HG03097 (cell line): ENCODE data around the gene CYBA.
"Not testable (repeated sequence)": the region's sequence is repeated elsewhere in the genome, so short reads cannot be mapped to it uniquely, and the experiment has no call there.

Source experiments
- ATAC-seq: cut with Tn5 transposase; IDR thresholded peaks from one replicate; pipeline ENCODE4 v1.9.1; 2021; ENCODE audit not compliant: unreplicated experiment, low FRiP score

The CYBA gene

DNA sequence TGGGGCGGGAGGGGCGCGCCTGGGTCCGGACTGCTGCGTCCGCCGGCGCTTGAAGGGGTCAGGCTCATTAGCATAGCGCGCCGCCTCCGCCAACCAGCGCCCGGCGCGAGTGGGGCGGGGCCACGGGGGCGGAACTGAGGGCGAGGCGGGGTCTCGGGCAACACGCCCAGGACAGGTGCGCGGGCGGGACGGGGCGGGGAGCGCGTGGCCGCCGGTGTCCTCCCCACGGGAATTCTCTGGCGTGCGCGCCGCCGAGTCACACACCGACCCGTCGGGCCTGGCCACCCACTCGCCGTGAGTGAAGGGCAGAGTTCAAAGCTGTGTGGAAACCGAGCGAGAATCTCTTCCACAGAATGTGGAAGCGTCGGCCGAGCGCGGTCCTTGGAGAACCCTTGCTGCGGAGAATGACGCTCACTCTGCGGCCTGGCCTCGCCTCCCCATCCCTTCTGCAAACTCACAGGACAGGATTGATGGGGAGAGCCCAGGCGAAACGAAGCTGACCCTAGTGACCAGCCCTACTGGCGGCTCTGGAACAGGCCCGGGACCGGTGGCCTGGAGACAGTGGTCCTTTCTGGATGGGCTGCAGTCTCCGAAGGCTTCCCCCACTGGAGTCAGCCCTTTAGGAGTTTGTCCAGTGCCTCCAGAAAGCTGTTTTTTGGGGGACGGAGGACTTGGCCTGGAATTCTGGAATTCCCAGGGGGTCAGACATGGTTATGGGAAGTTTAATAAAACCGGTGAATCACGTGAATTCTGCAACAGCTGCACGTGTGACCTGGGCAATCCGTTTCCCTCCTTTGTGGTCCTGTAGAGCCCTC lies 35.8 kb upstream of the CYBA start, which contains the start of gene SNAI3:
Gene SNAI3, minus strand, starts transcription at position 69 of the 815 bp plus-strand sequence. CDS start 101 bp downstream, outside the sequence.
- peak; percentile 51 for ATAC-seq

DNA sequence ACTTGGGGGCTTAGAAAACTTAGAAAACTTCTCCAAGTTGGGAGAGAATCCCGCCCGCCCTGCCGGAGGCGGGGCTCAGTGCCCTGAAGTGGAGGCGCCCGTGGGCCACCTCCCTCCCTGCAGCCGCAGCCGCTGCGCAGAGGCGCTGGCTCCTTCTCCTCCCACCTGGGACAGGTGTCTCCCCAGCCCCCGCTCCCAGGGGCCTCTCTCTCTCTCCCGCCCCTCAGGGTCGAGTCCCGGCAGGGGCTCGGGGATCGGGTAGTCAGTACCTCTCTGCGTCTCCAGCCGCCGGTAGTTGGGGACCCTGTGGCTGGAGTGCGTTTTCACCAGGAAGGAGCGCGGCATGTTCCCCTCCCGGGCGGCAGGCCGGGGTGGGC lies 35.2 kb upstream of the CYBA start:
- no peak for ATAC-seq

- ATAC-seq, result no peak
These were observed 34.6 kb upstream of the CYBA start for GRCh38 chr16:88685156-88686061.

DNA sequence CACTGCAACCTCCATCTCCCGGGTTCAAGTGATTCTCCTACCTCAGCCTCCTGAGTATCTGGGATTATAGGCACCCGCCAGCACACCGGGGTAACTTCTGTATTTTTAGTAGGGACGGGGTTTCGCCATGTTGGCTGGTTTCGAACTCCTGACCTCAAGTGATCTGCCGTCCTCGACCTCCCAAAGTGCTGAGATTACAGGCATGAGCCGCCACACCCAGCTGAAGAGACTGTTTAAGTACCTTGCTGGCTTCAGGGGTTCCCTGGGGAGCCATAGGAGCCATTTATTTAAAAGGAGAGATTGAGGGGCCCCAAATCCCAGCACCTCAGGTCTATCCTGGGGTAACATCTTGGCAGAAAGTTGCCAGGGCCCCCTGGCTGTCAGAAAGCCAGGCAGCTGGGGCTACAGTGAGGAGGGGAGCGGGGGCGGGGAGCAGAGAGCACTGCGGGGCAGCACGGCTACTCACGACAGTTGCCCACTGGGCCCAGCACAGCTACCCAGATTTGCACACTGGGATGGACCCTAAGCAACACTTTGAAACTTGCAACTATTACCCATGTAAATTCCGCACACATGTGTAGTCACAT lies 33.8 kb upstream of the CYBA start:
- no peak for ATAC-seq

GRCh38 chr16:88681709-88682451 lies 31.0 kb upstream of the CYBA start:
- ATAC-seq, result peak; percentile 64

GRCh38 chr16:88681084-88681680 lies 30.3 kb upstream of the CYBA start:
- ATAC-seq, result no peak

DNA sequence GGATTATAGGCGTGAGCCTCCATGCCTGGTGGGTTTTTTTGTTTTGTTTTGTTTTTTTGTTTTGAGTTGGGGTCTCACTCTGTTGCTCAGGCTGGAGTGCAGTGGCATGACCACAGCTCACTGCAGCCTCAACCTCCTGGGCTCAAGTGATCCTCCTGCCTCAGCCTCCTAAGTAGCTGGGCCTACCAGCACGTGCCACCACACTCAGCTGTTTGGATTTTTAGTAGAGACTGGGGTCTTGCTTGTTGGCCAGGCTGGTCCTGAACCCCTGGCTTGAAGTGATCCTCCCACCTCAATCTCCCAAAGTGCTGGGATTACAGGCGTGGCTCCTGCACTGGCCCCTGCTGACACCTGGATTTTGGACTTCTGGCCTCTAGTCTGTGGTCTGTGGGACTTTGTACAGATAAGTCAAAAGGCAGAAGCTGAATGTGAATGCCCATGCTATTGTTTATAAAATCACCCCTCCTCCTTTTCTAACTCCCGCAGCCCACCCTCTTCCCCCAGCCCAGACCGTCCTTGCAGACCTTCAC lies 29.8 kb upstream of the CYBA start:
- ATAC-seq, result no peak

GRCh38 chr16:88678224-88678979 lies 27.5 kb upstream of the CYBA start:
- no peak for ATAC-seq

- no peak for ATAC-seq
These were observed 26.9 kb upstream of the CYBA start for GRCh38 chr16:88677721-88678120.

- ATAC-seq, result no peak
These were observed 25.8 kb upstream of the CYBA start for GRCh38 chr16:88676502-88677242.

- no peak for ATAC-seq
These were observed 23.0 kb upstream of the CYBA start for GRCh38 chr16:88673716-88674379.

GRCh38 chr16:88672776-88673175 lies 21.9 kb upstream of the CYBA start:
- ATAC-seq, result no peak

DNA sequence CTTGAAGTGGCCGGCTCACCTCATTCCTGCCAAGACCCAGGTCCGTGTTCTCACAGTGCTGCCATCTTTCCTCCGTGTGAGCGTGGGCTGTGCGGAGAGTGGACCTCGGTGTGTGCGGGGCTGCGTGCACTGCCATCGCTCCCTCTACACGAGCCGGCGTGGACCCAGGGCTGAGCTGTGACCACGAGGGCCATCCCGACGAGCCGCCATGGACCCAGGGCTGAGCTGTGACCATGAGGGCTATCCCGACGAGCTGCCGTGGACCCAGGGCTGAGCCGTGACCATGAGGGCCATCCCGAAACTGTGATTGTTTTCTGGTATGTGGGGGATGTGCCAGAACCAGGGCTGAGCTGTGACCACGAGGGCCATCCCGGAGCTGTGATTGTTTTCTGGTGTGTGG lies 21.0 kb upstream of the CYBA start:
- ATAC-seq, result no peak

- ATAC-seq, result no peak
These were observed 19.1 kb upstream of the CYBA start for GRCh38 chr16:88669980-88670379.

DNA sequence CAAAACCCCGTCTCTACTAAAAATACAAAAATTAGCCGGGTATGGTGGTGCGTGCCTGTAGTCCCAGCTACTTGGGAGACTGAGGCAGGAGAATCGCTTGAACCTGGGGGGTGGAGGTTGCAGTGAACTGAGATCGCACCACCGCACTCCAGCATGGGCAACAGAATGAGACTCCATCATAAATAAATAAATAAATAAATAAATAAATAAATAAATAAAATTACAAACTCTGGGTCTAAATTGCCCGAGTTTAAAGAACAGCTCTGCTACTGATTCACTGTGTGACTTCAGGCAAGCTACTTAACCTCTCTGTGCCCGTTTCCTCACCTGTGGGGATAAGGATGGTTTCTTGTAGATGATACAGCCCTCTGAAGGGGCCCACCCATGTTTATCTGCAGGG lies 18.6 kb upstream of the CYBA start:
- not testable (repeated sequence) for ATAC-seq

GRCh38 chr16:88667461-88667860 lies 16.6 kb upstream of the CYBA start:
- ATAC-seq, result no peak

DNA sequence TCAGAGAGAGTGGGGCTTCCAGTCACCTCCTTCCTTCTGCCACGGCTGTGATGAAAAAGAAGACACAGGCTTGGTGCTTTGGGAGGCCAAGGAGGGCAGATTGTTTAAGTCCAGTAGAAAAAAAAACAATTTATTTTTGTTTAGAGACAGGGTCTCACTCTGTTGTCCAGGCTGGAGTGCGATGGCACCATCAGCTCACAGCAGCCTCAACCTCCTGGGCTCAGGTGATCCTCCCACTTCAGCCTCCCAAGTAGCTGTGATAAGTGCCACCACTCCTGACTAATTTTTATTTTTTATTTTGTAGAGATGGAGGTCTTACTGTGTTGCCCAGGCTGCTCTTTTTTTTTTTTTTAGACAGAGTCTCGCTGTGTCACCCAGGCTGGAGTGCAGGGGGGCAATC lies 14.7 kb upstream of the CYBA start:
- no peak for ATAC-seq

DNA sequence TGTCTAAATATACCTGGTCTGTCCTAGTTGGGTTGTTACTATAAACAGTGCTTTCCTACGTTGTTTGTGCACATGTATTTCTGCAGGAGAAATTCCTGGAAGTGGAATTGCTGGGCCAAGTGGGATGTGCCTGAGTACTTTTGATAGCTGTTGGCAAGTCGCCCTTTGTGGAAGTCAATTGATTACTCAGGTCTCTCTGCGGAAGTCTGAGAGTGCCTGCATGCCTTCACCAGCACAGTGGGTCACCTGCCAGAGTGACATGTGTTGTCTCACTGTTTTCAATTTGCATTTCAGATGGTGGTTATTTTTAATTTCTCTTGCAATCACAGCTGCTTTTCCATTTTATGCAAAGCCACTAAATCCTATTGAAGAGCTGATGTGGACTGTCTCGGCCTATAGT lies 14.3 kb upstream of the CYBA start:
- no peak for ATAC-seq
